Hematopoietic multipotent progenitor cell treated with erythropoietin and hydrocortisone succinate and interleukin-3 and kit ligand, for 6 days (in vitro differentiated cells): Measurements from ENCODE around the gene CAMTA1.
"Not testable (repeated sequence)": the region's sequence is repeated elsewhere in the genome, so short reads cannot be mapped to it uniquely, and the experiment has no call there.

Source experiments
- DNase-seq: peaks from one replicate; pipeline ENCODE4 v3.0.0-alpha.2; 2015

CAMTA1 gene

GRCh38 chr1:7783826-7784491, 998.7 kb downstream of the CAMTA1 start, which contains the start of gene PER3:
Gene PER3 (plus strand): TSS chr1:7784291. CDS start chr1:7784878, 587 bp downstream.
- DNase-seq: peak; percentile 96

GRCh38 chr1:7784492-7785071, 999.3 kb downstream of the CAMTA1 start:
- DNase-seq: no peak

- DNase-seq: no peak
Observed at GRCh38 chr1:7785108-7785507, 999.9 kb downstream of the CAMTA1 start.

- no peak for DNase-seq
Observed at GRCh38 chr1:7786795-7787194, 1001.5 kb downstream of the CAMTA1 start.

- no peak for DNase-seq
Observed at GRCh38 chr1:7789828-7790227, 1004.6 kb downstream of the CAMTA1 start.

- not testable (repeated sequence) for DNase-seq
Observed at GRCh38 chr1:7791027-7791426, 1005.8 kb downstream of the CAMTA1 start.

GRCh38 chr1:7795406-7795805, 1010.2 kb downstream of the CAMTA1 start:
- no peak for DNase-seq

- no peak for DNase-seq
Observed at GRCh38 chr1:7805460-7805859, 1020.2 kb downstream of the CAMTA1 start.

- DNase-seq: peak; percentile 76
Observed at GRCh38 chr1:7808253-7808844, 1023.1 kb downstream of the CAMTA1 start.

GRCh38 chr1:7809742-7810141, 1024.5 kb downstream of the CAMTA1 start:
- DNase-seq: no peak

- DNase-seq: peak; percentile 36
Observed at GRCh38 chr1:7810395-7810794, 1025.1 kb downstream of the CAMTA1 start.

- no peak for DNase-seq
Observed at GRCh38 chr1:7811476-7811875, 1026.2 kb downstream of the CAMTA1 start.

- no peak for DNase-seq
Observed at GRCh38 chr1:7813677-7814373, 1028.6 kb downstream of the CAMTA1 start.
